ENCODE results near the gene AANAT. TPM values are rescaled to one million over a fixed set of nuclear protein-coding genes. Genes with fewer than 3 reads are reported as not detected.
"Not testable (repeated sequence)": the region's sequence is repeated elsewhere in the genome, so short reads cannot be mapped to it uniquely, and the experiment has no call there.

The AANAT gene
- total RNA-seq, 2 donors from 2014 or later: not detected

DNA sequence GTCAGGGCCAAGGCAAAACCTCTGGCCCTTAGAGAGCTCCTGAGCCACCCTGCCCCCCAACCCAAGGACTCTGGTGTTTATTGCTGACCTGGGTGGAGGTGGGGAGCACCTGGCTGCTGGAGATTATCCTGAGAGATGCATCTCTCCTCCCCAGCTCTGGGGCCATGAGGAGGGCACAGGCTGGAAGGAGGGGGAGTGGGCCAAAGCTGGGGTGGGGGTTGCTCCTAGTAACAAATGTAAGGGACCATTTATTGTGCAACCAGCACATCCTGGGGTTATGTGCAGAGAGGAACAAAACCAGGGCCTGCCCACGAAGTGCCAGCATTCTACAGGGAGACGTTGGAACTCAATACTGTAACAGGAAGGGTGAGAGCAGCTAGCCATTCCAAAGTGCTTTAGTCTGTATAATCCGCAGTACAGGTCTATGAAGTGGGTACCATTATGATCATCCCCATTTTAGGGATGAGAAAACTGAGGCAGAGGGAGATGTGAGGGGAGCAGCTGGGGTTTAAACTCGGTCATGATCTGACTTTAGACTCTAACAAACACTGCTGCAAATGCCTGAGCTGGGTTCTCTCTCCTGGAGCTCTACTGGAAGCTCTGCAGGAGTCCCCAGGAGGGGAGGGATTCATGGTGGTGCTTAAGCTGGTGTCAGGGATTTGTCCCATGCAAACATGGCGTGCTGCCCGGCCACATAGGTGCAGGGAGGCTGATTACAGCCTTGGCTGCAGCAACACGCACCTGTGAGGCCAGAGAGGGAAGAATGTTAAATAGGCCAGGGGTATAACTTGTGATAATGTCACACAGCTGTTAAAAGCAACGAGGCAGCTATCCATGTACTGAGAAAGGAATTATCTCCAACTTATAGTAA lies 35.2 kb downstream of the AANAT start:
- Histone ChIP-seq H3K4me1 (ENCODE audit: control insufficient read depth in 1 of 2, low read depth in 2 of 2) (peaks cover 23 to 44% of the 10 kb centered on the region in 2 donors), H3K27ac (peak overlapping the region in 1 of 2 donors; percentile 75)

GRCh38 chr17:76504117-76504516 lies 36.7 kb downstream of the AANAT start:
- Histone ChIP-seq H3K4me1 (ENCODE audit: control insufficient read depth in 1 of 2, low read depth in 2 of 2) (peaks cover 13 to 29% of the 10 kb centered on the region in 2 donors), H3K36me3 (no peaks in the 10 kb centered on the region), H3K27me3 (replicated peaks; ENCODE audit: insufficient read depth) (no peaks in the 10 kb centered on the region), H3K4me3 (no peak overlapping the region), H3K9me3 (no peaks in the 10 kb centered on the region), H3K27ac (no peak overlapping the region)
- DNase-seq (ENCODE audit: low spot score) (no peak), ATAC-seq (ENCODE audit: insufficient number of reproducible peaks, low FRiP score, low read depth) (no peak)
- TF ChIP-seq, protein P1, sequence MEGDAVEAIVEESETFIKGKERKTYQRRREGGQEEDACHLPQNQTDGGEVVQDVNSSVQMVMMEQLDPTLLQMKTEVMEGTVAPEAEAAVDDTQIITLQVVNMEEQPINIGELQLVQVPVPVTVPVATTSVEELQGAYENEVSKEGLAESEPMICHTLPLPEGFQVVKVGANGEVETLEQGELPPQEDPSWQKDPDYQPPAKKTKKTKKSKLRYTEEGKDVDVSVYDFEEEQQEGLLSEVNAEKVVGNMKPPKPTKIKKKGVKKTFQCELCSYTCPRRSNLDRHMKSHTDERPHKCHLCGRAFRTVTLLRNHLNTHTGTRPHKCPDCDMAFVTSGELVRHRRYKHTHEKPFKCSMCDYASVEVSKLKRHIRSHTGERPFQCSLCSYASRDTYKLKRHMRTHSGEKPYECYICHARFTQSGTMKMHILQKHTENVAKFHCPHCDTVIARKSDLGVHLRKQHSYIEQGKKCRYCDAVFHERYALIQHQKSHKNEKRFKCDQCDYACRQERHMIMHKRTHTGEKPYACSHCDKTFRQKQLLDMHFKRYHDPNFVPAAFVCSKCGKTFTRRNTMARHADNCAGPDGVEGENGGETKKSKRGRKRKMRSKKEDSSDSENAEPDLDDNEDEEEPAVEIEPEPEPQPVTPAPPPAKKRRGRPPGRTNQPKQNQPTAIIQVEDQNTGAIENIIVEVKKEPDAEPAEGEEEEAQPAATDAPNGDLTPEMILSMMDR (IDR thresholded peaks at IDR 0.05): no peak

More for the DNA sequence above, 35.2 kb downstream of the AANAT start:
- ATAC-seq (ENCODE audit: insufficient number of reproducible peaks, low FRiP score, low read depth): no peak
- H3K9me3 ChIP-seq: no peaks in the 10 kb centered on the region
- H3K36me3 ChIP-seq: no peaks in the 10 kb centered on the region
- H3K4me3 ChIP-seq: no peak overlapping the region
- no peaks in the 10 kb centered on the region for H3K27me3 ChIP-seq (replicated peaks; ENCODE audit: insufficient read depth)
- no peak for DNase-seq (ENCODE audit: low spot score)
- TF ChIP-seq, protein P1 (IDR thresholded peaks at IDR 0.05): no peak

DNA sequence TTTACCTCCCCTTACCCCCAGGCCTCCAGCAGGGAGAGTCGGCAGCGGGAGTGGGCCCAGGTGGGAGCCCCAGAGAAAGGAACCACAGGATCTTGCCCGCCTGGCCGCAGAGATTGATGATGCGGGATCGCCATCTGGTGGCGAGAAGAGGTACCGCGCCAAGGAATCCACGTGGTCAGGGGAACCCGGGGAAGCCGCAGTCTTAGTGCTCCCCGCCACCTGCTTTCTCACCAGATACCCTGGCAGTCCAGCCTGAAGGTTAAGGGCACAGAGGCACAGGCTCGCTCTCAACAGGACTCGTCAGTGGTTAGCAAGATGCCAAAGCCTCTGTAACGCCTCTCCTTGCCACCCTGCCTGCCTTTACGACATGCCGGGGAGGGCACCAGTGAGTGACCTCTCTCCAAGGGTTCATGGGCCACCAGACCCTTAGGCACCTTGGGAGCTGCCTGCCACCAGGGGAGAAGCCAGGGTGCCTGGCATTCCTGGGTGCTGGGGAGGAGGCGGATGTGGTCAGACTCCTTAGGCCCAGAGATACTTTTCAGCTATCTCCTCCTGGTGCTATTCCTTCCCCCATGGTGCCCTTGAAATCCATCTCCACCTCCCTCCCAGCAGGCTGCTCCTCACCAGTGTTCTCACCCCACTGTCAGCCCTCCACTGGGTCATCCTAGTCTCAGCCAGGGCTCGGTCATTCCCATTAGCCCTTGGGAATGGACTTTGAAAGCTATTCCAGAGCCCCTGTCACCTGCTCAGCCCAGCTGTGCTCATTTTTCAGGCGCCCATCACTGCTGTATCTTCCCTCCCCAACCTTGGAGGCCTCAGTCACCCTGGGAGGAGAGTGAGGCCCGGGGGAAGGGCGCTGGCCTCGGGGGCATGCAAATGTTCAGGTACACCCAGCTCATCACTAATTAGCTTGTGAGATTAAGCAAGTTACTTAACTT lies 39.3 kb downstream of the AANAT start:
- TF ChIP-seq, protein P1 (IDR thresholded peaks at IDR 0.05): peak; percentile 97
- Histone ChIP-seq H3K9me3 (no peaks in the 10 kb centered on the region), H3K4me1 (ENCODE audit: control insufficient read depth in 1 of 2, low read depth in 2 of 2) (peaks cover 5 to 7% of the 10 kb centered on the region in 2 donors), H3K4me3 (no peak overlapping the region), H3K27me3 (replicated peaks; ENCODE audit: insufficient read depth) (no peaks in the 10 kb centered on the region), H3K36me3 (no peaks in the 10 kb centered on the region), H3K27ac (no peak overlapping the region)
- DNase-seq (ENCODE audit: low spot score): peak; percentile 51
- ATAC-seq (ENCODE audit: insufficient number of reproducible peaks, low FRiP score, low read depth): peak; percentile 27

DNA sequence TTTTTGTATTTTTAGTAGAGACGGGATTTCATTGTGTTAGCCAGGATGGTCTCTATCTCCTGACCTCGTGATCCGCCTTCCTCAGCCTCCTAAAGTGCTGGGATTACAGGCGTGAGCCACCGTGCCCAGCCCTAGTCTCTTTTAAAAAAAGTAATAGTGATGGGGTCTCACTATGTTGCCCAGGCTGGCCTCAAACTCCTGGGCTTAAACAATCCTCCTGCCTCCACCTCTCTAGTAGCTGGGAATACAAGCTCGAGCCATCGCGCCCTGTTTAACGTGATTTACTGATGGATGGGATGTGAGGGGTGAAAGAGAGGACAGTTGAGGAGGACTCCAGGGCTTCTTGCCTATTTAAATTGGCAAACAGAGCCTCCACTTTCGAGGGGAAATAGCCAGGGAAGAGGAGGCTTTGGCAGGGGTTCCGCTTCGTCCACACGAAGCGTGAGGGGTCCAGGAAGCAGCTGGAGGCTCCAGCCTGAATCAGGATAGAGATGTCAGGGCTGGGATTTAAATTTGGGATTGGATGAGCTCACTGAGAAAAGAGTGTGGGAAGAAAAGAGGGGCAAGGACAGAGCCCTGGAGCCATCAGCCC lies 41.2 kb downstream of the AANAT start:
- not testable (repeated sequence) for H3K9me3 ChIP-seq; H3K4me3 ChIP-seq; ATAC-seq (ENCODE audit: insufficient number of reproducible peaks, low FRiP score, low read depth); H3K36me3 ChIP-seq; H3K27me3 ChIP-seq (replicated peaks; ENCODE audit: insufficient read depth); DNase-seq (ENCODE audit: low spot score); H3K27ac ChIP-seq; H3K4me1 ChIP-seq (ENCODE audit: control insufficient read depth in 1 of 2, low read depth in 2 of 2)

DNA sequence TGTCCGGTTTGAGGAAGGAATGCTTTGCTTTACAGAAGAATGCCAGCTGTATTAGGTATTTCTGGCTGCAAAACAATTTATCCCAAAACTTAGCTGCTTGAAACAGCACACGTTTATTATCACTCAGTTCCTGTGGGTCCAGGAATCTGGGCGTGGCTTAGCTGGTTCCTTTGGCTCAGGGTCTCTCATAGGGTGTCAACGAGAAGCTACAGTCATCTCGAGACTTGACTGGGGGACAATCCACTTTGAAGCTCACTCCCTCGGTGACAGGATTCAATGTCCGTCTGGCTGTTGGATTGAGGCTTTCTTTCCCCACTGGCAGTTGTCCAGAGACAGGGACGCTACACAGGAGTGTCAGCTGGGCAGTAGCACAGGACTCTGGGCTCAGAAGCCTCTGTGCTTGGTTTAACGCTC lies 43.4 kb downstream of the AANAT start:
- ATAC-seq (ENCODE audit: insufficient number of reproducible peaks, low FRiP score, low read depth) (no peak), DNase-seq (ENCODE audit: low spot score) (no peak)
- Histone ChIP-seq H3K4me1 (ENCODE audit: control insufficient read depth in 1 of 2, low read depth in 2 of 2) (peaks cover 3 to 5% of the 10 kb centered on the region in 2 donors), H3K9me3 (no peaks in the 10 kb centered on the region), H3K36me3 (no peaks in the 10 kb centered on the region), H3K27me3 (replicated peaks; ENCODE audit: insufficient read depth) (no peaks in the 10 kb centered on the region), H3K27ac (no peak overlapping the region), H3K4me3 (no peak overlapping the region)
- TF ChIP-seq, protein P1 (IDR thresholded peaks at IDR 0.05): no peak
